DND-41 (cell line): ENCODE measurements around the gene NT5C3A.
"Not testable (repeated sequence)": the region's sequence is repeated elsewhere in the genome, so short reads cannot be mapped to it uniquely, and the experiment has no call there.

Experiments used
- ATAC-seq: fragments of 200-7000 bp; cut with Tn5 transposase; 3 replicates; pipeline ENCODE4 v1.9.1; 2021; ENCODE audit warnings: low read depth; ENCODE audit not compliant: insufficient read depth
- DNase-seq: peaks from one replicate; pipeline ENCODE4 v3.0.0-alpha.2; 2020
- H2AFZ ChIP-seq: 2 replicates; pipeline ENCODE4 v1.6.0; 2012; ENCODE audit warnings: low read depth, low read length
- H3K27ac ChIP-seq: 2 replicates; pipeline ENCODE4 v1.5.1; 2012; ENCODE audit warnings: low read length, inconsistent platforms
- H3K27me3 ChIP-seq: fragments of 200-600 bp; sonication (generic); 2 replicates; pipeline ENCODE4 v1.6.0; 2012; ENCODE audit warnings: low read length, mild to moderate bottlenecking, inconsistent platforms; ENCODE audit not compliant: insufficient read depth, poor library complexity
- H3K36me3 ChIP-seq: 2 replicates; pipeline ENCODE4 v1.5.1; 2012; ENCODE audit warnings: low read length, inconsistent platforms; ENCODE audit not compliant: insufficient read depth
- H3K4me1 ChIP-seq: 2 replicates; pipeline ENCODE4 v1.5.1; 2012; ENCODE audit warnings: mild to moderate bottlenecking, low read length; ENCODE audit not compliant: insufficient read depth
- H3K4me2 ChIP-seq: 2 replicates; pipeline ENCODE4 v1.6.0; 2012; ENCODE audit warnings: mild to moderate bottlenecking, moderate library complexity, low read length, inconsistent platforms; ENCODE audit not compliant: insufficient read depth
- H3K4me3 ChIP-seq, 2 experiments: fragments of 200-600 bp in 1 of 2; shearing (Covaris generic) in 1 of 2; 2 replicates each; pipeline ENCODE4 v1.5.1; 2012 to 2016; ENCODE audit warnings: inconsistent platforms in 2 of 2, low read length in 2 of 2, mild to moderate bottlenecking in 2 of 2, low read depth in 1 of 2, moderate library complexity in 1 of 2
- H3K79me2 ChIP-seq: 2 replicates; pipeline ENCODE4 v1.6.0; 2012; ENCODE audit warnings: low read length, inconsistent platforms; ENCODE audit not compliant: insufficient read depth
- H3K9ac ChIP-seq: 2 replicates; pipeline ENCODE4 v1.6.0; 2012; ENCODE audit warnings: low read depth, mild to moderate bottlenecking, inconsistent platforms, low read length, moderate library complexity
- H3K9me3 ChIP-seq: 2 replicates; pipeline ENCODE4 v1.5.1; 2012; ENCODE audit warnings: low read length, moderate library complexity, mild to moderate bottlenecking, inconsistent platforms; ENCODE audit not compliant: insufficient read depth, severe bottlenecking
- H4K20me1 ChIP-seq: 2 replicates; pipeline ENCODE4 v1.6.0; 2012; ENCODE audit warnings: low read length; ENCODE audit not compliant: insufficient read depth
- EZH2 ChIP-seq: IDR thresholded peaks from 3 replicates; pipeline ENCODE4 v1.6.1; 2012; ENCODE audit warnings: borderline replicate concordance, low read depth, mild to moderate bottlenecking, moderate library complexity, low read length, inconsistent platforms; ENCODE audit not compliant: severe bottlenecking
- TF ChIP-seq, protein P1 (sequence below): IDR thresholded peaks from 2 replicates; pipeline ENCODE4 v1.5.1; 2012; ENCODE audit warnings: borderline replicate concordance, low read length, moderate library complexity, mild to moderate bottlenecking; ENCODE audit not compliant: poor library complexity, severe bottlenecking; ENCODE audit errors: extremely low read depth

NT5C3A gene

DNA sequence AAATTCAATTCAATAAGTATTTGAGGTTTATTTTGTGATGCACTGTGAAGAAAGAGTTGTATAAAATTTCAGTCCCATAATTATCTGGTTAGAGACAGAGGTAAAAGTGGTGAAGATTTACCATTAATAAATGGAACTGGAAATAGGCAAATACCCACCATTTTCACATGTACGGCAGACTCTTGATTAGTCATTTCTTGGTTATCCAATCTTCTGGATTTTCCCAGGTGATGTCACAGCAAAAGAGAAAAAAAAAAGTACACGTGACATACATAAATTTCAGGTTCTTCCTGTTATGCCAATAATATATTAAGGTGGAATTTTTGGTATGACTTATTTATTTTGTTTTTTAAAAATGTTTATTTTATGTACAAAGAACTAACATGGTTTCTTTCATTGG, 26.8 kb downstream of the NT5C3A start:
- peaks cover 22% of the 10 kb centered on the region for H3K4me1 ChIP-seq
- no peak for ATAC-seq

DNA sequence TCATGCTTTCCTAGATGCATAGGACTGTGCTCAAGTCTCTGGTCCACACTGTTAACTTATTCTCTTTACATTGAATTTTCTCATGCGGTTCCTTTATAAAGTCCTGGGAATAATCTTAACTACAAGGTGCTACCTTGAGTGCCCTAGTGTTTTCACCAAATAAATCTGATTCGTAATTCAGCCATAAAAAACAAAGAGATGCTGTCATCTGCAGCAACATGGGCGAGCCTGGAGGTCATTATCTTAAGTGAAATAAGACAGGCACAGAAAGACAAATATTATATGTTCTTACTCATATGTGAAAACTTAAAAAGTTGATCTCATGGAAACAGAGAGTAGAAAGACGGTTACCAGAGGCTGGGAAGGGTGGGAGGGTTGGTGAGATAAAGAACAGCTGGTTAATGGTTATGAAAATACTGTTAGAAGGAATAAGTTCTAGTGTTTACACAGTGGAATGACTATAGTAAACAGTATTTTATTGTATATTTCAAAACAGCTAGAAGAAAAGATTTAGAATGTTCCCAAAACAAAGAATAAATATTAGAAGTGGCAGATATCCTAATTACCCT, 38.3 kb downstream of the NT5C3A start:
- Histone ChIP-seq H3K4me2 (no peak overlapping the region), H3K9me3 (no peaks in the 10 kb centered on the region), H3K27me3 (no peaks in the 10 kb centered on the region), H4K20me1 (no peaks in the 10 kb centered on the region; the same call in 1 of the 2 replicates), H3K79me2 (peaks cover 27% of the 10 kb centered on the region), H2AFZ (no peak overlapping the region), H3K36me3 (peaks cover 63% of the 10 kb centered on the region), H3K27ac (no peak overlapping the region), H3K4me3 (no peak overlapping the region), H3K9ac (no peak overlapping the region), H3K4me1 (no peaks in the 10 kb centered on the region)
- ATAC-seq (no peak), DNase-seq (no peak)
- TF ChIP-seq, protein P1, sequence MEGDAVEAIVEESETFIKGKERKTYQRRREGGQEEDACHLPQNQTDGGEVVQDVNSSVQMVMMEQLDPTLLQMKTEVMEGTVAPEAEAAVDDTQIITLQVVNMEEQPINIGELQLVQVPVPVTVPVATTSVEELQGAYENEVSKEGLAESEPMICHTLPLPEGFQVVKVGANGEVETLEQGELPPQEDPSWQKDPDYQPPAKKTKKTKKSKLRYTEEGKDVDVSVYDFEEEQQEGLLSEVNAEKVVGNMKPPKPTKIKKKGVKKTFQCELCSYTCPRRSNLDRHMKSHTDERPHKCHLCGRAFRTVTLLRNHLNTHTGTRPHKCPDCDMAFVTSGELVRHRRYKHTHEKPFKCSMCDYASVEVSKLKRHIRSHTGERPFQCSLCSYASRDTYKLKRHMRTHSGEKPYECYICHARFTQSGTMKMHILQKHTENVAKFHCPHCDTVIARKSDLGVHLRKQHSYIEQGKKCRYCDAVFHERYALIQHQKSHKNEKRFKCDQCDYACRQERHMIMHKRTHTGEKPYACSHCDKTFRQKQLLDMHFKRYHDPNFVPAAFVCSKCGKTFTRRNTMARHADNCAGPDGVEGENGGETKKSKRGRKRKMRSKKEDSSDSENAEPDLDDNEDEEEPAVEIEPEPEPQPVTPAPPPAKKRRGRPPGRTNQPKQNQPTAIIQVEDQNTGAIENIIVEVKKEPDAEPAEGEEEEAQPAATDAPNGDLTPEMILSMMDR: no peak
- no peak for TF ChIP-seq EZH2

More for the DNA sequence above, 26.8 kb downstream of the NT5C3A start:
- no peaks in the 10 kb centered on the region for H3K9me3 ChIP-seq
- no peaks in the 10 kb centered on the region; the same call in 1 of the 2 replicates for H3K36me3 ChIP-seq
- TF ChIP-seq EZH2: no peak
- TF ChIP-seq, protein P1: no peak
- no peak overlapping the region for H3K9ac ChIP-seq
- H4K20me1 ChIP-seq: peaks cover 24% of the 10 kb centered on the region
- no peak overlapping the region for H3K4me2 ChIP-seq
- DNase-seq: no peak
- no peak overlapping the region for H3K4me3 ChIP-seq
- H3K79me2 ChIP-seq: peaks cover 96% of the 10 kb centered on the region
- H3K27me3 ChIP-seq: no peaks in the 10 kb centered on the region
- no peak overlapping the region for H3K27ac ChIP-seq
- H2AFZ ChIP-seq: no peak overlapping the region

DNA sequence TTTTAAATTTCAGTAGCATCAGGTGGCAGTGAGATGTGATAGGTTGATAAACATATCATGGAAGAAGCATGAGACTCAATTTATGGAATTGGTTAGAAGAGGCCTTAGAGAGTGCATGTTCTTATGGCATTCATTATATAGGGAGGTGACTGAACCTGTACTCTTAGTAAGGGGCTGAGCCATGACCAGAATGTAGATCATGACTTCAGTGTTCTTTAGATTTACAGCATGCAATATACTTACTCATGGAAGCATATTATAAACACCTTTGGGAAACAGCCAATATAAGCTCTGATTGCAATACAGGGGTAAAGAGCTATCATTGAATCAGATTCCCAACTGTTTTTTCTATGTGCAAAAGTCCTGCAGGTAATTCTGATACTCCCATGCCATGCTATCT, 50.2 kb downstream of the NT5C3A start:
- Histone ChIP-seq H4K20me1 (no peaks in the 10 kb centered on the region), H3K9me3 (no peaks in the 10 kb centered on the region), H3K27ac (no peak overlapping the region), H3K4me2 (no peak overlapping the region), H3K4me3 (no peak overlapping the region), H2AFZ (no peak overlapping the region), H3K9ac (no peak overlapping the region), H3K79me2 (no peaks in the 10 kb centered on the region), H3K4me1 (no peaks in the 10 kb centered on the region), H3K27me3 (no peaks in the 10 kb centered on the region), H3K36me3 (peaks cover 71% of the 10 kb centered on the region)
- TF ChIP-seq, protein P1: no peak
- TF ChIP-seq EZH2: no peak
- ATAC-seq (no peak), DNase-seq (no peak)

DNA sequence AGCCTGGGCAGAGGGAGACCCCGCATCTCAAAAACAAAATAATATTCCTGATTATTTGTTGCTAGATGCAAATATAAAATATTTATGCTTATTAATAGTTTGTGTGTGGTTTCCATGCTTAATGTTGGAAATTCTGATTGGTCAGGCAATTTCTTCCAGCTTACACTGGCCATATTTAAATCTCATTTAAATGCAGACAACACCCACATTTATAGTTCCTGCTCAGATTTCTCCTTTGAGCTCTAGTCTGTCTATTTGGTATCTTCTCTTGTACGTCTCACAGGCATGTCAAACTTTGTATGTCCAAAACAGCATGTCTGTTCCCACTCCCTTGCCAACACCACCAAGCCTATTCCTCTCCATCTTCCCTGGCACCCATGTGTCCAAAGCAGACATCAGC, 52.8 kb downstream of the NT5C3A start:
- H3K4me2 ChIP-seq: no peak overlapping the region
- no peak overlapping the region for H3K27ac ChIP-seq
- H3K36me3 ChIP-seq: peaks cover 46% of the 10 kb centered on the region
- no peak overlapping the region for H2AFZ ChIP-seq
- no peaks in the 10 kb centered on the region for H3K4me1 ChIP-seq
- ATAC-seq: no peak
- TF ChIP-seq, protein P1: no peak
- TF ChIP-seq EZH2: no peak
- no peak for DNase-seq
- H3K4me3 ChIP-seq: no peak overlapping the region
- no peaks in the 10 kb centered on the region for H3K9me3 ChIP-seq
- no peaks in the 10 kb centered on the region for H4K20me1 ChIP-seq
- H3K27me3 ChIP-seq: no peaks in the 10 kb centered on the region
- no peak overlapping the region for H3K9ac ChIP-seq
- no peaks in the 10 kb centered on the region for H3K79me2 ChIP-seq

DNA sequence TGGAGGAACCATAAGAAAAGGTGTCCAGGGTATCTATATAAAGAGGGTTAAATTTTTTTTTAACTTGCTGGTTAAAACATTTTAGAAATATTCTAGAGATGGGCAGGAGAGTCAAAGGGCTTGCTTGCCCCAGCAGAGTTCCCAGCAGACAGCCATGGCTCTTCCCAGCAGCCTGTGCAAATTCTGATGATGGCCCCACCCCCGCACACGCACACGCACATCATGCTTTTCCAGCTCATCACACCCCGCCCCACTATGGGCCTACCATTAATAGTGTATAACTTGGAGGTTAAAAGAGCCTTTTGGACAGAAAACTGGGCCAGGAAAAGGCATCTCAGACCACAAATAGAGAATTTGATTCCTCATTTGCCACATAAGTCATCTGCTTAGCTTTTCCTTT, 56.9 kb downstream of the NT5C3A start:
- not testable (repeated sequence) for H3K27me3 ChIP-seq, H3K79me2 ChIP-seq, H3K9ac ChIP-seq, H3K4me2 ChIP-seq, H4K20me1 ChIP-seq, ATAC-seq, H3K27ac ChIP-seq, H3K9me3 ChIP-seq, H3K4me3 ChIP-seq, H2AFZ ChIP-seq, H3K4me1 ChIP-seq, DNase-seq
- peaks cover 20% of the 10 kb centered on the region; the same call in 1 of the 2 replicates for H3K36me3 ChIP-seq
